ENCODE measurements around the gene UPK3A.
"Not testable (repeated sequence)": the region's sequence is repeated elsewhere in the genome, so short reads cannot be mapped to it uniquely, and the experiment has no call there.

The UPK3A gene

GRCh38 chr22:45310331-45310976, 25.7 kb downstream of the UPK3A start:
- DNase-seq, result no peak

GRCh38 chr22:45310977-45311531, 26.3 kb downstream of the UPK3A start:
- DNase-seq, result no peak

- DNase-seq, result no peak
Measured at GRCh38 chr22:45312415-45312814, 27.7 kb downstream of the UPK3A start.

GRCh38 chr22:45312856-45313255, 28.1 kb downstream of the UPK3A start:
- DNase-seq, result no peak

- DNase-seq, result no peak
Measured at GRCh38 chr22:45314054-45314721, 29.4 kb downstream of the UPK3A start.

GRCh38 chr22:45314786-45315185, 30.0 kb downstream of the UPK3A start:
- no peak for DNase-seq

- DNase-seq, result no peak
Measured at GRCh38 chr22:45316796-45317526, 32.2 kb downstream of the UPK3A start.

GRCh38 chr22:45317551-45318167, 32.9 kb downstream of the UPK3A start:
- peak in 1 of 2 donors; percentile 76 for DNase-seq

- peak; percentile 95 to 96 for DNase-seq
Measured at GRCh38 chr22:45318168-45318557, 33.4 kb downstream of the UPK3A start.

- DNase-seq, result peak; percentile 82 to 92
Measured at GRCh38 chr22:45318558-45319323, 34.0 kb downstream of the UPK3A start.

GRCh38 chr22:45319324-45319685, 34.6 kb downstream of the UPK3A start:
- DNase-seq, result no peak

GRCh38 chr22:45320357-45320976, 35.7 kb downstream of the UPK3A start:
- peak in 1 of 2 donors; percentile 42 for DNase-seq

- DNase-seq, result no peak
Measured at GRCh38 chr22:45321827-45322226, 37.1 kb downstream of the UPK3A start.

GRCh38 chr22:45322873-45323525, 38.2 kb downstream of the UPK3A start:
- no peak for DNase-seq

- no peak for DNase-seq
Measured at GRCh38 chr22:45323695-45324094, 38.9 kb downstream of the UPK3A start.

GRCh38 chr22:45324311-45324711, 39.6 kb downstream of the UPK3A start:
- no peak for DNase-seq

GRCh38 chr22:45328261-45328660, 43.5 kb downstream of the UPK3A start:
- not testable (repeated sequence) for DNase-seq

- DNase-seq, result no peak
Measured at GRCh38 chr22:45328822-45329529, 44.2 kb downstream of the UPK3A start.

GRCh38 chr22:45329530-45329936, 44.8 kb downstream of the UPK3A start:
- no peak for DNase-seq

GRCh38 chr22:45330548-45330947, 45.8 kb downstream of the UPK3A start:
- DNase-seq, result no peak

GRCh38 chr22:45331486-45331885, 46.7 kb downstream of the UPK3A start:
- DNase-seq, result no peak

Data from CD4-positive, alpha-beta T cell treated with Interleukin-4 for 1 hour (primary cell).